ENCODE results near the gene GPR3. TPM values are rescaled to one million over a fixed set of nuclear protein-coding genes. Genes with fewer than 3 reads are reported as not detected.

The GPR3 gene, protein sequence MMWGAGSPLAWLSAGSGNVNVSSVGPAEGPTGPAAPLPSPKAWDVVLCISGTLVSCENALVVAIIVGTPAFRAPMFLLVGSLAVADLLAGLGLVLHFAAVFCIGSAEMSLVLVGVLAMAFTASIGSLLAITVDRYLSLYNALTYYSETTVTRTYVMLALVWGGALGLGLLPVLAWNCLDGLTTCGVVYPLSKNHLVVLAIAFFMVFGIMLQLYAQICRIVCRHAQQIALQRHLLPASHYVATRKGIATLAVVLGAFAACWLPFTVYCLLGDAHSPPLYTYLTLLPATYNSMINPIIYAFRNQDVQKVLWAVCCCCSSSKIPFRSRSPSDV
- total RNA-seq (2021; fragmentation: NEBNext Ultra II Directional; extraction: Animal tissue kit (Norgen Biotek cat#: 25700)) (9.4 and 9.9 TPM in 2 replicates), polyA plus RNA-seq (2011; rRNA removed) (26.5 and 34.9 TPM in 2 replicates), polyA minus RNA-seq (2011; rRNA and poly(A)+ RNA removed) (15.8 and 16.7 TPM in 2 replicates)
- polyA plus RNA-seq (2011; cell fraction: cytosol; rRNA removed), result 13.5 TPM
- polyA plus RNA-seq (2011; cell fraction: nucleus; rRNA removed), result 21.1 TPM
- 9.0 to 9.9 TPM (median 9.4 TPM) in 4 replicates for polyA plus RNA-seq (2012, experiment 1 of 2)
- polyA plus RNA-seq (2012, experiment 2 of 2), result 11.8 TPM
- 27.7 TPM for polyA plus RNA-seq (2013, experiment 1 of 2)
- 27.2 TPM for polyA plus RNA-seq (2013, experiment 2 of 2)
- 7.1 TPM for polyA minus RNA-seq (2011; cell fraction: cytosol; rRNA and poly(A)+ RNA removed)
- 9.1 TPM for polyA minus RNA-seq (2011; cell fraction: nucleus; rRNA and poly(A)+ RNA removed)
- long read RNA-seq, experiment 1, transcript GPR3-201 (2 exons, 2,115 nt), result major isoform, 5 of 8 reads
- long read RNA-seq, experiment 1, partial matches to known transcripts, result 0 of 8 reads
- long read RNA-seq, experiment 1, other reads (novel, unspliced or antisense), result 3 of 8 reads
- long read RNA-seq, experiment 2, result 0 reads

GRCh38 chr1:27392096-27392777 lies at the start of gene GPR3:
Gene GPR3 (plus strand): TSS chr1:27392622. CDS start chr1:27393799, 1,177 bp downstream.
- peaks cover 2 to 19% (median 12%) of the 10 kb centered on the region in 4 experiments for H3K4me1 ChIP-seq (replicated peaks in 1 of 4; ENCODE audit: control insufficient read depth in 3 of 4, insufficient read depth in 4 of 4, low read length in 3 of 4)
- H3K9ac ChIP-seq (replicated peaks in 1 of 4; ENCODE audit: extremely low read depth in 1 of 4, low read depth in 3 of 4, low read length in 3 of 4), result peak within 1 kb of the TSS; percentile 26 to 82 (median 56); a peak in 6 of 7 replicates
- peaks cover 13% of the 10 kb centered on the region for H3K23me2 ChIP-seq (ENCODE audit: low read depth, low read length)
- H2BK5ac ChIP-seq (ENCODE audit: low read depth, low read length), result peak within 1 kb of the TSS; percentile 83
- CTCF ChIA-PET (ENCODE audit: partially characterized antibody), result interaction anchor here (0.8 to 18.9 kb wide), 21 partner anchors 7 to 346 kb away, joined by 3 to 625 read pairs (median 6); partner anchors contain the start of genes CD164L2, FAM76A, FCN3 and MAP3K6
- no peak within 1 kb of the TSS for H3K14ac ChIP-seq (ENCODE audit: insufficient read length)
- H3K27ac ChIP-seq (ENCODE audit: low read depth, low read length), result peak within 1 kb of the TSS; percentile 45; the same call in 1 of the 2 replicates
- no peaks in the 10 kb centered on the region for H3K27me3 ChIP-seq (replicated peaks in 1 of 4; ENCODE audit: control insufficient read depth in 3 of 4, extremely low read depth in 1 of 4, insufficient read depth in 3 of 4, low read length in 3 of 4)
- DNase-seq (ENCODE audit: low read depth in 1 of 2, low spot score in 2 of 2), result peak; percentile 82 to 97
- WGBS, 2 experiments (ENCODE audit: extremely low coverage in 1 of 2, insufficient coverage in 1 of 2, insufficient read length in 1 of 2, insufficient replicate concordance in 2 of 2, low coverage in 1 of 2, low lambda C conversion rate in 2 of 2, missing lambda C conversion rate in 1 of 2), result 5% methylated on average over 41 of the region's 69 CpGs; no CpG with 5 or more reads in 1 of the 2 experiments
- H3K36me3 ChIP-seq (ENCODE audit: control insufficient read depth in 2 of 4, insufficient read depth in 4 of 4, low read length in 3 of 4), result no peaks in the 10 kb centered on the region
- H2AK5ac ChIP-seq (ENCODE audit: low read depth, low read length), result no peak within 1 kb of the TSS
- POLR2A ChIA-PET (ENCODE audit: partially characterized antibody), result interaction anchor here (1.1 to 2.5 kb wide), 8 partner anchors 27 to 93 kb away, joined by 3 to 11 read pairs (median 4); no protein-coding TSS in a partner anchor
- no peak for FAIRE-seq
- H4K20me1 ChIP-seq (replicated peaks in 1 of 2; ENCODE audit: control insufficient read depth in 1 of 2, insufficient read depth in 2 of 2, low read length in 2 of 2), result peaks cover 2 to 6% of the 10 kb centered on the region in 2 experiments
- no peak within 1 kb of the TSS for H3K23ac ChIP-seq (ENCODE audit: insufficient read length)
- H2BK20ac ChIP-seq (ENCODE audit: low read length), result peak within 1 kb of the TSS; percentile 48
- no peaks in the 10 kb centered on the region for H3K9me3 ChIP-seq (ENCODE audit: insufficient read depth in 2 of 2, low read depth in 1 of 2, low read length in 1 of 2)
- H3K79me2 ChIP-seq (ENCODE audit: control insufficient read depth in 1 of 2, insufficient read depth in 2 of 2, low read length in 2 of 2), result no peaks in the 10 kb centered on the region
- peak within 1 kb of the TSS; percentile 63 for H4K91ac ChIP-seq (replicated peaks; ENCODE audit: insufficient read length, low read length)
- H4K5ac ChIP-seq (ENCODE audit: insufficient read length, low read depth, low read length), result no peak within 1 kb of the TSS
- no peak within 1 kb of the TSS for H3K56ac ChIP-seq (replicated peaks; ENCODE audit: insufficient read length, low read depth, low read length)
- no peak within 1 kb of the TSS for H2BK120ac ChIP-seq (replicated peaks; ENCODE audit: low read depth, low read length)
- H3K18ac ChIP-seq (ENCODE audit: extremely low read depth, low read length), result peak within 1 kb of the TSS; percentile 83
- peak within 1 kb of the TSS; percentile 73 for H3K4ac ChIP-seq (replicated peaks; ENCODE audit: insufficient read length, low read depth, low read length)
- H3K4me2 ChIP-seq (ENCODE audit: insufficient read depth in 1 of 2, low read depth in 2 of 2, low read length in 2 of 2), result peak within 1 kb of the TSS; percentile 85 to 92
- H2BK15ac ChIP-seq (ENCODE audit: low read length), result peak within 1 kb of the TSS; percentile 46; the same call in 1 of the 2 replicates
- peak within 1 kb of the TSS; percentile 53 for H4K8ac ChIP-seq (ENCODE audit: extremely low read depth, insufficient read depth, low read length)
- H2AFZ ChIP-seq (ENCODE audit: low read length), result peak within 1 kb of the TSS; percentile 82
- H3K79me1 ChIP-seq (ENCODE audit: low read depth, low read length), result no peaks in the 10 kb centered on the region
- peak within 1 kb of the TSS; percentile 61 to 82 (median 70) for H3K4me3 ChIP-seq (ENCODE audit: extremely low read depth in 1 of 4, insufficient read depth in 2 of 4, low read depth in 3 of 4, low read length in 4 of 4)
- peak within 1 kb of the TSS; percentile 75; the same call in 1 of the 2 replicates for H2BK12ac ChIP-seq (ENCODE audit: low read depth, low read length)
- TF ChIP-seq HDAC2 (IDR thresholded peaks at IDR 0.05; ENCODE audit: borderline replicate concordance in 1 of 2, low read depth in 2 of 2, low read length in 2 of 2) (0 out of 4 replicates have a peak, but pooled peaks of 1 of the 2 experiments have one; percentile 30), CREB1 (IDR thresholded peaks at IDR 0.05) (peak; percentile 88), KDM5A (IDR thresholded peaks at IDR 0.05; ENCODE audit: low read length) (no peak), RFX5 (IDR thresholded peaks at IDR 0.05; ENCODE audit: borderline replicate concordance, low read depth, low read length) (no peak)
- TF ChIP-seq, protein P1, sequence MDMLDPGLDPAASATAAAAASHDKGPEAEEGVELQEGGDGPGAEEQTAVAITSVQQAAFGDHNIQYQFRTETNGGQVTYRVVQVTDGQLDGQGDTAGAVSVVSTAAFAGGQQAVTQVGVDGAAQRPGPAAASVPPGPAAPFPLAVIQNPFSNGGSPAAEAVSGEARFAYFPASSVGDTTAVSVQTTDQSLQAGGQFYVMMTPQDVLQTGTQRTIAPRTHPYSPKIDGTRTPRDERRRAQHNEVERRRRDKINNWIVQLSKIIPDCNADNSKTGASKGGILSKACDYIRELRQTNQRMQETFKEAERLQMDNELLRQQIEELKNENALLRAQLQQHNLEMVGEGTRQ (IDR thresholded peaks at IDR 0.05; ENCODE audit: low read length), result 0 out of 2 replicates have a peak, but pooled peaks have one; percentile 20

All from H1 (cell line).